COLO668 (cell line): Measurements from ENCODE around the gene POLR3H.

Source experiments
- DNase-seq: peaks from one replicate; lab custom pipeline; 2025; ENCODE audit not compliant: unreplicated experiment; lab: John Stamatoyannopoulos, UW

POLR3H gene

DNA sequence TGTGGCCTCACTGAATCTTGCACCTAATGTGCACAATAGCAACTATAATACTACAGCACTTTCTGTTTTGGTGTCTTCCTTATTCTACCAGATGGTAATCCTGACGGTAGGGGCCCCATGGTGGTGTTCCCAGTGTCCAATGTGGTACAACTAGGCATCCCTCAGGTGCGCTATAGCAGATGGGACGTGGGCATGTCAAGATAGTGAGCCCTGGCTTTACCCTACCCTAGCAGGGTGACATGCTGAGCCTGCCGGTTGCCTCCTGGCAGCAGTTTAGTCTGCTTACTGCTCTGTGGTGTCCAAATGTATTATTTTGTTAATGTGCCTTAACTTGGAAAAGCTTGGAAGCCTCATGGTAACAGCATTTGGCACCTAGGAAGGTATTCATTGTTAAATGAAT lies 56.2 kb downstream of the POLR3H start:
- DNase-seq, result no peak

DNA sequence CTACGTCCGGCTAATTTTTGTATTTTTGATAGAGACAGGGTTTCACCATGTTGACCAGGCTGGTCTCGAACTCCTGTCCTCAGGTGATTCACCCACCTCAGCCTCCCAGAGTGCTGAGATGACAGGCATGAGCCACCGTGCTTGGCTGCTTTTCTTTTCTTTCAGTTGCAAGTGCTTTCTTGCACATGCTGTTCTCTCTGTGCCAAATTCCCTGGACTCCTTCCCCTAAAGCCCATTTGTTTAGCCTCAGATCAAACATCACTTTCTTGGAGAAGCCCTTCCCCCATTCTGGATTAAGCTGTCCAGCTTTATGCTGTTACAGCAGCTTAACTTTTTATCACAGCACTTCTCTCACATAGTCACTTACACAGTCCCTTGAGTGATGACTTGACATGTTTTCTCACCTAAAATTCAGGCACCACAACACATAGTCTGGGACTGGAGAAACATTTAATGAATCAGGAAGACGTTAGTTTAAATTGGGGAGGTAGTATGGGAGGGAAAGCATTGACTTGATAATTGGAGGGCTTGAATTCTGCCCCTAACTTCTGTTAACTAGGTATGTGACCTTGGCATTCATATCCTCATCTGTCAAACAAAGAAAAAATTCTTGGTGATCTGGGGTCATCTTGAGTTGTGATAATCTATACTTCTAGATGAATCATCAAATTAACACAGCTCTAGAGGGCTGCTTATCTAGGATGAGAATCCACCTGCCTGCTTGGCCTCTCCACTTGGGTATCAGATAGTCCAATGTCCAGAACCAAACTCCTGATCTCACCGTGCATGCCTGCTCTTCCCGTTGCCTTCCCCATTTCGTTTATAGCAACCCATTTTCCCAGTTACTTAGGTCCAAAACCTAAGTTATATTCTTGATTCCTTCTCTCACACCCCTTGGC lies 57.0 kb downstream of the POLR3H start:
- no peak for DNase-seq

DNA sequence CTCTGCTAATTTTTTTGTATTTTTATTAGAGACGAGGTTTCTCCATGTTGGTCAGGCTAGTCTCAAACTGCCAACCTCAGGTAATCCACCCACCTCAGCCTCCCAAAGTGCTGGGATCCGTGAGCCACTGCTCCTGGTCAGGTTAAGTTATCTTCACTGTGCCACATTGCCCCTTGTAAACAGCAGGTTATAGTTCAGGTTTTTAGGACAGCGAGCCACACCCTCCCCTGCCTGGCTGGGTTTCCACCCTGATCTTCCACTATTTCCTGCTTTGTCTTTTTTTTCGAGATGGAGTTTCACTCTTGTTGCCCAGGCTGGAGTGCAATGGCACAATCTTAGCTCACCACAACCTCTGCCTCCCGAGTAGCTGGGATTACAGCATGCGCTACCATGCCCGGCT lies 59.2 kb downstream of the POLR3H start:
- DNase-seq, result no peak

DNA sequence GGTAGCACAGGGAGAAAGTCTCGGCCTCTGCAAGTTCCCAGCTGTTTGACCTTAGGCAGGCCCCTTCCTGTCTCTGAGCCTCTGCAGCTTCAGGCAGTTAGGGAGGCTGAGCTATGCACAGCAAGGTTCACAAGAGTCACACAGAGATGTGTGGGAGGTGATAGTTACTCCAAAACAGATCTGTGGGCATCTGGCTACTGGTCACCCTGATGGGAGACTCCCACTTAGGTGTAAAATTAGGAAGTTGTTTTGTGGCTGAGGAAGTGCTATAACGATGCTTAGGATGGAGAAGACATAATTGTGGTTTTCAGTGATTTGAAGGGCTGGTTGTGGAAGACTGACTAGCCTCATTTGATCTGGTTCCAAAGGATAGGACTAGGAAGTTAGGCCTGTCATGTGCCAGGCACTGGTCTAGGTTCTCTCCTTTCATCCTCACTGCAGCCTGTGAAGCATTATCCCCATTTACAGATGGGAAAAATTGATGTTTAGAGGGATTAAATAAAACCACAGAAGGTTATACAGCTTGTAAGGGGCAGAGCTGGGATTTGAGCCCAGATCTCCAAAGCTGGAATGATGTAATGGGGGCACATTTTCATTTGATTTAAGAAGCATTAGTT lies 61.8 kb downstream of the POLR3H start:
- DNase-seq, result no peak

DNA sequence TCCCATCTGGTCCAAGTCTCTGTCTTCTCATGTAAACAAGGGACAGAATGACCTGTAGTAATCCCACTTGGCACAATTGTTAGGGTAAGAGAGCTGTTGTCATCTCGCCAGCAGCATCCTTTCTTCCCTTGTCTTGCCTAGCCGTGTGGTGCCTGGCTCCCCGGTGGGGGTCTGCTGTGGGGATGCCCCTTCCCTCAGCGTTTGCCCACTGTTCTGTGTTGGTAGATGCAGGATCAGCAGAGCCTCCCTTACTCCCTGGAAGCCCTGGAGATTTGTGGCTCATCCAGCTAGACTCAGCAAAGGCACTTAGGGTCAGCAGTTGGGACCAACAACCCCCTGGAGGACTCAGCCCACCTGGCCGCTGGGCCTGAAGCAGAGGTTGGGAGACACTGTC lies 62.3 kb downstream of the POLR3H start:
- DNase-seq, result no peak

DNA sequence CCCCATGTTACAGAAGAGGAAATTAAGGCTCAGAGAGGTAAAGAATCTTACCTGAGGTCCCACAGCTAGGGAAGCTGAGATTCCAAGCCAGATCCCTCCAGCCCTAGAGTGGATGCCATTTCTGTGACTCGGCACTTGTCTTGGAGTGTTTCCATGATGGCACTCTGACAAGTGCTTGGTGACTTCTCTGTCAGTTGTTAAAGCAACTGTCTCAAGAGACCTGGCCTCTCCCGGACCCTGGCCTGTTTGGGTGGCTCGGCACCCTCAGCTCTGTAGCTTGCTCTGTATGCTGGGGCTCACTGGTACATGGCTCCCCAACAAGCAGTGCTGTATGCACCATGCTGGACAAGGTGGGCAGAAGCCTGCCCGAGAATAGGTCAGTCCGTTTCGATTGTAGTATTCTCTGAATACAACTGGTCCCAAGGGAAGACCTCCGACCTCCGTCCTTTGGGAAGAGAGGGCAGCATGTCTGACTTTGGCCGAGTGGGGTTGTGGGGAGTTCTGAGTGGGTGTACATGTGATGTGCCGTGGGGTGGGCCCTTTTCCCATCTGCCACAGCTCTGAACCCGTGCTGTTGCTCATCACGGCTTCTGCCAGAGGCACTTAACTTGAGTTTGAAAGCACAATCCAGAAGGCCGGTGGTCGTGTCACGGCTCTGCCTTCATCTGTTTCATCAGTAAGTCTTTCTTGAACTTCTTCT lies 63.0 kb downstream of the POLR3H start:
- no peak for DNase-seq

DNA sequence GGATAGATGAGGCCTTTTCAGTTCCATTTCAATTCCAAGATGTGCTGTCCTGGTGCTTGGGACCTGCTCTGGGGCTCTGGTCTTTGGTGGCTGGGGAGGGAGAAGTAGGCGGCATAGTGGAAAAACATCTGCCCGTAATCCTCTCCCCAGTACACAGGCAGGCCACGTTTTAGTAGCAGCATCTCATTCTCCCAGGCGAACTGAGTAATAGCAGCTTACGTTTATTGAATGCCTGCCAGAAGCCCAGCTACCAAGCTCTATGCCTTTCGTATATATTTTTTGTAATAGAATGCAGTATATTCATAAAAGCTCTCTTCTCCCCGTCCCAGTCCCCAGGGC lies 63.9 kb downstream of the POLR3H start:
- no peak for DNase-seq

DNA sequence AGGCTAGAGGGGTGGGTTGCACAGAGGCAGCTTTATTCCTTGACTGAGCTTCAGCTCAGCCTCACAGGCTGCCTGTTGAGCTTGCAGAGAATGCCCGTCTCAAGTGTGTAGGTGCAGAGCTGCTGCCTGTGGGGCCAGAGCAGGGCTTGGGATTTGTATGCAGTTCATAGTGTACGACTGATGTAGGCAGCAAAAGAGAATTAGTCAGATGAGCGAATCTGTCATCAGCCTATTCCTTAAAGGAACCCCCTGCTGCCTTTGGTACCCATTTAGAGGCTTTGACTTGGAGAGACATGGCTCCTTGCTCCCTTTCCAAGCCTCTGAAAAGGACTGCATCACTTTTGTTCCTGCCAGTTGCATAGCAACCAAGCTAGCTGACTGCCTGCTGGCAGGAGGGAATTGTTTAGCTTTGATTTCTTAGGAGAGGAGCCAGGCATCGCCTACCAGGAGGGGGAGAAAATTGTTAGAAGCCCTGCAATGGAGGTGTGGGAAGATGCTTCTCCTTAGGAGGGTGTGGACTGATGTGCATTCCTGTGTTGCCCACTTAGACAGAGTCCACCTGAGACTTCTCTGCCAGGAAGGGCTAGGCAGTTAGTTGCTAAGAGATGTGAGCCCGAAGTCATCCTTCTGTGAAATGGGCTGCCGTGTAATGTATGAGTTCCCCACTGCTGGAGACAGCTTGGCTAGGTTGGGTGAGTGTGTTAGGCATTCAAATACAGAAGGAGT lies 64.4 kb downstream of the POLR3H start:
- no peak for DNase-seq

DNA sequence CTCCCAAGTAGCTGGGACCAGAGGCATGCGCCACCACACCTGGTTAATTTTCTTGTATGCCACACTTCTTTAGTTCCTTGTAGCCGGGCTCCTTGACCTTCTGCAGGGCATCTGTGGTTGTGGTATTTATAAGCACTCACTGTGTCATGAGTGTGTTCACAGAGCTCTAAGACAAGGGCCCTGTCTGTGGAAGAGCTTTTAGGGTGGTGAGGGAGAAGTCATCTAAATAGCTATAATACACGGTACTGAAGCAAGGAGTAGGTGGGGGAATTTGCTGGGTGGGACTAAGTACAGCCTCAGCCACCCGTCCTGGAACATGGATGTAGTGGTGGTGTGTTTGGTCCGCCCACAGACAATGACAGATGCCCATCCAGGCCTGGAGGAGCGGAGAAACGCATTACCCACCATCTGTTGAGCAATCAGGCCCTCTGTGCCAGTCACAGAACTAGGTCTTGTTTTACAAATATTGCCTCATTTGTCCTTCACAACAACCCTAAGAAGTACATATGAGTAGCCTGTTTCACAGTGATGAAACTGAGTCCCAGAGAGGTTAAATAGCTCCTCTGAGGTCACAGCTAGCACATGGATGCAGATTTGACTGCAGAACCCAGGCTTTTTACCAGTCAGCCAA lies 65.3 kb downstream of the POLR3H start:
- no peak for DNase-seq

DNA sequence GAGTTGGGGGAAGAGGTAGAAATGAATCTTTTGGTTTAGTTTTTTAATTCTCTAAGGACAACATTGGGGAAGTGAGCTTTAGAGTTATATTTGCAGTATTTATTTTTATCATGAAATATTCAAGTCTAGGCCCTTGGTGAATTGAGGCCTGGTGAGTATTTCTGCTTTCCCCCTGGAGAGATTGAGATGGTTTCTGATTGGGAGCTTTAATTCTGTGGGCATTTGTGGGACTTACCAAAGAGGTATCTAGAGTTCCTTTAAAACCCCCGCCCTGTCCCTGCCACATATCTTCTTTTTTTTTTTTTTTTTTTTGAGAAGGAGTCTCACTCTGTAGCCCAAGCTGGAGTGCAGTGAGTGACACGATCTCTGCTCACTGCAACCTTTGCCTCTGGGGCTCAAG lies 65.8 kb downstream of the POLR3H start:
- no peak for DNase-seq
